ENCODE data around the gene BORCS6.
"Not testable (repeated sequence)": the region's sequence is repeated elsewhere in the genome, so short reads cannot be mapped to it uniquely, and the experiment has no call there.

Gene BORCS6

DNA sequence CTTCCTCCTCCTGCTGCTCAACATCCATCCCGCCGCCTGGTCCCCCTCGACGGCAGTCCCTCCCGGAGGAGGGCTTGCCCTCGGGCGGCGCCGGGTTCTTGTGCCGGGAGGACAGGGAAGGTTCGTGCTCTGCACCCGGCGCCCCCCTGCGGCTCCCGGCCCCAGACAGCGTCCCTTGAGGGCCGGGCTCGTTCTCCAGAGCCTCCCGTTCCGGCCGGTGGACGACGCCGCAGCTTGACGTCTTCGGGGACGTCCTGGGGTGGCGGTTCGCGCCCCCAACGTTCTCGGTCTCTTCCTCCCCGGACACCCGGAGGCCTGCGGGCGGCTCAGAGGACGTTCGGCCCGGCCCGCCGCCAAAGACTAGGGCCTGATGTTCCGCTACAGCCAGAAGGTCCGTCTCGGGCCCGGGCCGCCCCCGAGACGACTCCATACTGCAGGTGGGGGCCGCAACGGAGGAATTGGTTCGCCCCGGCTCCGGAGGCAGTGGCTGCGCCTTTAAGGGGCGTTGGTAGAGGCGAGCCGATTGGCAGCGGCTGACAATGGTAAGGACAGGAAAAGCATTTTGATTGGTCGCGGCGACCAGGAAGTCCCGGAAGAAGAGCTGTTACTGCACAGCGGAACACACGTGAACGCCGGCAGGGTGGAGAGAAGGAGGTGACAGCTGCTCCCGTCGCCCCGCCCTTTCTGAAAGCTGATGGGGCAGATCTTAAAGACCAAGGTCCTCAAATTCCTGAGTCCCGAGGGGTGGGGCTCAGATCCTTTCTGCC, at the start of gene BORCS6:
BORCS6 (minus strand) TSS at position 470 of the 767 bp plus-strand sequence; CDS start at position 430, 40 bp downstream.
- DNase-seq (ENCODE audit: low read depth in 2 of 2): peak; percentile 94

DNA sequence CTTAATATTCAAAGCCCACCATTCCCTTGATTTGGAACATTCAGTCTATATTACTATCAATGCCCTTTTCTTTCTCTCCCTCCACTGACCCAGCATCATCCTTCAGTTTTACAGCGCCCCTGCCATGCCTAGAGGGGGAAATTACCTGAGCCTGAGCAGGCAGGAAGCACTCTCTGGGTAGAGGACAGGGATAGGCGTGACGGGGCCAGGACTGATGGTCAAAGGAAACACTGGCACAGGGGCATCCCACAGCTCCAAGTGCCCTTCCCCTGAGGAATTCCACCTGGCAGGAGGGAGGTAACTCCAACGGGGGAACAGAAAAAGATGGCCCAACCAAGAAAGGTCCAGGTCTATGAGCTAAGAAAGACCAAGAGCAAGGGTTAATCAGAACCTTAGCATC, 47.9 kb upstream of the BORCS6 start:
- no peak for DNase-seq (ENCODE audit: low read depth in 2 of 2)

DNA sequence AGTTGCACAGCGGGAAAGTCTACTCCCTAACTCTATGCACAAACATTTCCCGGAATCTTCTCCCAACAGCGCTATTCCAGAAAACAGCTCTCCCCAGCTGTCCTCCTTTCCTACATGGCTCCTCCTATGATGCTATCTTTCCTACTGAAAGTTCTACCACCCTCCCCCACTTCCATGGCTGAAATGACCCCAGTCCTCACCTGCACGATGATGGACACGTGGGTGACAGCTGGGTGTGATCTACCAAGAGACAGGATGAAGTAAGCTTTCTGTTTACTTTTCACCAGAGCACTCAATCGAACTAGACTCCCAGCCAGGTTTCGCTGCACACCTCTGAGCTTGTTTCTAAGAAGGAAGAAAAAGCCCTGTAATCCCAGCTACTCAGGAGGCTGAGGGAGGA, 47.2 kb upstream of the BORCS6 start:
- no peak for DNase-seq (ENCODE audit: low read depth in 2 of 2)

DNA sequence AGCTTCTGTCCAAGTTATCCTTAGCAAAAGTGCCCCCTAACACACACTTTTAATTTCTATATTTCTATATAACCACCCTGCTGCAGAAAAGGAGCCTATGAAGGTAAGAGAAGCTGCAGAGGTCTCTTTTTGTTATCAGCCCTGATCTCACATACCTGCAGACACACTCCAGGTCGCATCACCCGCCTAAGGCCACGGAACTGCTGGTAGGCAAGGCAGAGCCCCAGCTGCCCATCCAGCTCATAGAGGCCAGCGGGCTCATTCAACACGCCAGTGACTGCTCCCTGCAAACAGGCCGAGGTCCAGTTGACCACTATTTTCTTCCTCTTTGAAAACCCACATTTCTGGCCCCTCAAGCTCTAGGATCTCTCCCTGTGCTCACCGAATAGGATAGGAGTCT, 45.7 kb upstream of the BORCS6 start:
- no peak for DNase-seq (ENCODE audit: low read depth in 2 of 2)

DNA sequence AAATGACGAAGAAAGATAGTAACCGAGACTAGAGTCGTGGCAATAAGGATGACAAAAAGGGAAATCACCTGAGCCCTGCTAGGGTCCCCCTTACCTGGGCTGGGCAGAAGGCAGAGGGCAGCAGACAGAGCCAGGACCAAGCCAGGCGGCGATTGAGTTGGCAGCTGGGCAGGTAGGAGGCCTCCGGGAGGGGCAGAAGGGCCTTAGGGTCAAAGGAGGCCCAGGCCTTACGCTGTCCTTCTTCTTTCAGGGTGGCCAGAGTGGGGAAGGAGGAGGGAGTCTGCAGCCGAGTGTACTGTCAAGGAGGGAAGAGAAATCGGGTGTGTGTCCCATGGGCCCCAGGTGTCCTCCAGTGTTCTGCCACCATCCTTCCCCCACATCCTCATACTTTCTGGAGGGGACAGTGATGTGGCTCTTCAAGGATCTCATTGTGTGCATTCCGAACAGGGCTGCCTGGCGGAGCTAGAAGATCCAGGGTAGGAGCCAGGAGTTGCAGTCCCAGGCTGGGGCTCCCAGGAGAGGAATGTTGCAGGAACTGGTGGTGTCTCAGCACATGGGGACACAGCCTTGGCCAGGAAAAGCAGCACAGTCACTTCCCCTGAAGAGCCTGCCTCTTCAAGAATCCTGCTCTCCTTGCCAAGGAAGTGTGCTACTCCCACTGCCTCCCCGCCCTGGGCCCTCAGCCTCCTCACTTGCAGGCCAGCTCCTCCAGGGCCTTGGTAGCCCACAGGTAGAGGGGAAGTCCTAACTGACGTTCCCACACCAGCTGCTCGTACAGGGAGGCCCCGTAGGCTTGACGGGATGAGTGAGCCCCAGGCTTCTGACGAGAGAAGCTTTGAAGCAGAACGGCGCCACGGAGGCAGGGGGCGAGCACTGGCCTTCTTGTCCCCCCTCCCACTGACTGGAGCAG, 44.6 kb upstream of the BORCS6 start:
- no peak for DNase-seq (ENCODE audit: low read depth in 2 of 2)

DNA sequence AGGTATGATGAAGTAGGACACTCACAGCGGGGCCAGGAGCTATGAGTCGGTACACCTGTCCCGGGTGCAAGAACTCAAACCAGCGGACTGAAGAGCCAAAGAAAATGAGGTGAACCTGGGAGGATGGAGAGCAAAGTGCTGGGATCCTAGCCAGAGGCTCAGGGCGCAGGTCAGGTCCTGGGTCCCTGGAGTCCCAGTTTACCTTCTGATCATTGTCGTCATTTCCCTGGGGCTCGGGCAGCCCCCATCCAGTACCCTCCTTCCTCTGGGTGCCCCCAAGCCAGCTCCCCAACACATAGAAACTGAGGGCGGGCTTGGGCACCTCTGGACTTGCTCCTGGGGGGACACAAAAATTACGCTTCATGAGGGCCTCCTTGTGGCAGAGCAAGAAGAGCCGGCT, 41.7 kb upstream of the BORCS6 start:
- DNase-seq (ENCODE audit: low read depth in 2 of 2): no peak

DNA sequence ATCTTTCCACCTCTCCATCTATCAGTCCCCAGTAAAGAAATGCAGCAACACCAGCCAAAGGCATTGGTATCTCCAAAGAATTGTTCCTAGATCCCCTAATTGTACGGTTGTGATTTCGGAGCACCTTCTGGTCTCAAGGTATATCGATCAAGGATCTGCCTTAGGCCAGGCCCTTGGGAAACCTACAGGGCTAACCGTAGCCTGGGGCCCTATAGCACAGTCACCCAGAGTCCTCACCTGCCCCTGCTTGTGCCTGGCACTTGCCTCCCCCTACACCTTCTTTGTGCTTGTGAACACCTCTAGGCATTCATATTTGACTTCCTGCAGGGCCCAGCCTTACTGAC, 37.2 kb upstream of the BORCS6 start:
- DNase-seq (ENCODE audit: low read depth in 2 of 2): no peak

DNA sequence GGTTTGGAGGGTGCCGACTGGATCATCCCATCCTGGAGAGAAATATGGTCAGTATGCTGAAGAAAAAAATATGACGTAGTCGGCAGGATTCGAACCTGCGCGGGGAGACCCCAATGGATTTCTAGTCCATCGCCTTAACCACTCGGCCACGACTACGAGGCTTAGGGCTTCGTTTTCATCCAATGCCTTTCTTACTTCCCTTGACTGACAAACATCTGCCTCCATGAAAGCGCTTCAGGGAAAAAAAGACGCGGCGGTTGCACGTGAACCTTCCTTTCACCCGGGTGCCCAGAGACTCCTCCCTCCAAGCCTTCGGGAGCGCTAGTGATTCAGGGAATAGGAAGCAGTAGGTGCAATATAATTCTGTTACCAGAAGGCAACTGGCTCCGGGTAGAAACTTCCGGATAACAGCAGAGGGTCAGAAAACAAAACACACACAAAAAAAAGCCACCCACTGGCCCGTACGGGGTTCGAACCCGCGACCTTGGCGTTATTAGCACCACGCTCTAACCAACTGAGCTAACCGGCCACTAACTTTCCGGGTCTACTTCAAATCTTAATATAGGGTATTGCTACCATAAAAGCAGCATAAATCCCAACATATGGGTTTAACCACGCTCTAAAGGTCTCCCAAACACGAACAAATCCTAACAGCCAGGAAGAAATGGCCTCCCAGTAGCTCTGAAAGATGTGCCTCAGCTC, 36.7 kb upstream of the BORCS6 start:
- DNase-seq (ENCODE audit: low read depth in 2 of 2): peak in 1 of 2 donors; percentile 9

DNA sequence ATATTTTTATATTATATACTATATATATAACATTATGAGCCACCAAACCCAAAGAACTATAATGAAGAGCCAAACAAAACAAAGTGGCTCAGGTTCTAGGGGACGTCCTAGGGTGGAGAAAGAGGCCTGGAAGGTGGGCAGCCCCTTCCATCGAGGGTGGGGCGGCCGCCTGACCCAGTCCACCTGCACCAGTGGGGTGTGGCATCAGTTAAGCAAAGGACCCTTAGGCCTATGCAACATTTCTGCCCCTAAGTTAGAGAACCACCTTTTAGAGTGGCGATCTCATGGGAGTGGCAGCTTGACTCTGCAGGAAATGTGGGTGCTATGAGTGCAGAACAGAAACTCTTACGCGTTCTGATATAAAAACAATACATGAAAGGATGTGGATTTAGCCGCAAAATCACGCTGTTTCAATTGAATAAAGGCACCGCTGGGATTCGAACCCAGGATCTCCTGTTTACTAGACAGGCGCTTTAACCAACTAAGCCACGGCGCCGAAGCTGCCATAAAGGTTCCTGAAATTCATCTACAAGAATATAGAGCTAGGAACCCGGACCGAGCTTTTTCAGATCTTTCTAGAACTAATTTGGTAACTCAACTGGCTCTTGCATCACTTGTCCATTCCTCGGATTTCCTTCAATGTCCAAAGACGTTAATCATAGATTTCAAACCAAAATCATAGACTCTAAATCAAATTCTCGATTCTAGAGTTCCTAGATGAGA, 36.0 kb upstream of the BORCS6 start:
- DNase-seq (ENCODE audit: low read depth in 2 of 2): peak; percentile 26 to 54

DNA sequence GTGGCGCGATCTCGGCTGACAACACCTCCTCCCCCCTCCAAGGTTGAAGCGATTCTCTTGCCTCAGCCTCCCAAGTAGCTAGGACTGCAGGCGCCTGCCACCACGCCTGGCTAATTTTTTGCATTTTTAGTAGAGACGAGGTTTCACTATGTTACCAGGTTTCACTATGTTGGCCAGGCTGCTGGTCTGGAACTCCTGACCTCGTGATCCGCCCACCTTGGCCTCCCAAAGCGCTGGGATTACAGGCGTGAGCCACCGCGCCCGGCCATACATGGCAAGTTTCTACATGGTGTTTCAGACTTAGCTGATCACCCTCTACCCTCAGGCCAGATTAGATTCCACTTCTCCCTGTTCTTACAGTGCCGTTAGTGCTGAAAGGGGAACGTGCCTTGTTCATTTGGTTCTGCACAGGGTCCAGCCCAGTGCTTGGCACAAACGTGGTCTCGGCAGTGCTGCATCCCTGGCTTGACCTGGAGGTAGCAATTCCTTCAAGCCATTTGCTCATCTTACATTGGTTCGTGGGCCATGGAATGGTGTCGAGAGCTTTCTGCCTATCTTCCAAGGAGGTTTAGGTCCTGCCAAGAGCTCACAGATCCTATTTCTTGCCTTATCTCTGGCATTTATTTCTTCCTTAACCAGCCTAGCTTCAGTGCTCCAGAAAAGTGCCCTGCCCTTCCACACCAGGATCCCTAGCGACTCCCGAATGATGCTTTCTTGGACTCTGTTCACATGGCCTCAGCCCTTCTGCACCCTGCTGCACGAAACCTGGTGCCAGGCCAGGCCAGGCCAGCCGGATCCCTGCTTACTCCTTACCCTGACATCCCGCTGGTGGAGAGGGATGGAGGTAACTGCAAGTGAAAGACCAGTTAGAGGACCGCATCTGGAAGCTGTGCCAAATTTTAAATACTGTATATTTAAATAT, 35.2 kb upstream of the BORCS6 start:
- DNase-seq (ENCODE audit: low read depth in 2 of 2): no peak

DNA sequence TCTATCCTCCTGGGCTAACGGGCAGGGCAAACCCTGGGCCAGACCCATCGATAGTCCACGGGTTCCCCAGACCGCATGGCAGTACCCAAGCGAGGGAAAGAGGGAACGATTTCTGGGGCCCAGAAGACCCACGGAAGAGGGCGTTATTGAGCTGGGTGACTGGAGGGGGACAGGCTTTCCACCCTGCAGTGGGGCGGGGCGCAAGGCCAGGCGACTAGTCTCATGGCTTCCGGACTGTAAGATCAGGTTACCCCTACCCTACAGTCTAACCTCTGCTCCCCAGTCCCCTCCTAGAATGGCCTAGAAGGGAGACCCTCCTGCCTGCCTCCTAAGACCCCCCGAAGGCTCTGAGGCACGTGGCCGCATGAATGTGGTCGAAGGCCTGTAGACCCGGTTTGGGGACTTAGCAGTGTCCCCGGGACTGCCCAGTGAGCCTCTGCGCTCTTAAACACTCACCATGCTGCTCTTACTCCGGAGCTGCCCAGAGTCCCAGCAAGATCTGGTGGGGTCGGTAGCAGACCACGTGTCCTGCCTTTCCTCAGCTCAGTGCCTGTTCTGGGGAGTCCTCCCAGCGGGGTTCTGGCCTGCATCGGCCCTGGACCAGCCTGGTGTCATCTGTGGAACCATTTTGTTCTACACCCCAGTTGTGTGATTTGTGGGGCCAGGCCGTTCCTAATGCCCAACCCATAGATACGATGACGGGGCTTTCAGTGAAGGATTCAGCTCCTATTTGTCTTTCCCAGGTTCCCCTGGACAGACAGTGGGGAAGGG, 33.6 kb upstream of the BORCS6 start:
- DNase-seq (ENCODE audit: low read depth in 2 of 2): peak; percentile 15 to 43

DNA sequence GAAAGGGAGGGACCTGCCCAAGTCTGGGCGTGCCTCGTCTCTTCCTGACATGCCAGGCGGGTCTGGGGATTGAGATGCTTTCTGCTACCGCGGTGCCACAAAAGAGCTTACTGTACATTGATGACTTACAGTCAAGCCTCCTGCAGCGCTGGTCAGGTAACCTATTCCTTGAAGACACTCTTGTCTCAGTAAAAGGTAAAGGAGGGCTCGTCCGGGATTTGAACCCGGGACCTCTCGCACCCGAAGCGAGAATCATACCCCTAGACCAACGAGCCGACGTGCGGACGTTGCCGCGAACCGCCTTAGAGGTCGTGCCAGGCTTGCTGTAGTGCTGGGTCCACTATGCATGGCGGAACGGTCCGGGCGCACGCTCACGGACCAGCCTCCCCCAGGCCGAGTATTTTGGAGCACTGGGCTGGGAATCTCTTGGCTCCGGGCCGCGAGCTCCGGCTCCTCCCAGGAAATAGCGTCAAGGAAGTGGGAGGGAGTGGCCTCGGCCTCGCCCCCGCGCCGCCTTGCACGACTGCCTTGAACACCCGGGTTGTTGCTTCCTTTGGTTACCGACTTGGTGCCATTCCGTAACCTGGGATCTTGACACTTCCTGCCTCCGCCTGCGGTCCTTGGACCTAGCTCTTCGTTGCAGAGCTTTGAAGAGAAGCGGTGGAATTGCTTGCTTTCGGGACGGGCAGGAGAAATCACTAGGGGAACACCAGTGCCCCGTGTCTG, 32.8 kb upstream of the BORCS6 start:
- DNase-seq (ENCODE audit: low read depth in 2 of 2): peak; percentile 83 to 84

DNA sequence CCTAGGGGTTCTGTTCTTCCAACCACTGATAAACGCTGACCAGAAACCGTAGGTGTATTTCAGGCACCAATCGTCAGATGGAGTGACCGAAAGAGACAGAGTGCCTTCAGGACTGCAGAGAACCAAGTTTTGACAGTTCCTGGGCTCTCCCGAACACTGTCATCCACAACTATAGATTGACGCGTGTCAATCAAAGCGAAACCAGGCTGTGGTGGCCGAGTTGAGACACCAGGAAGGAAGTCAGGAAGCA, 32.3 kb upstream of the BORCS6 start:
- no peak for DNase-seq (ENCODE audit: low read depth in 2 of 2)

DNA sequence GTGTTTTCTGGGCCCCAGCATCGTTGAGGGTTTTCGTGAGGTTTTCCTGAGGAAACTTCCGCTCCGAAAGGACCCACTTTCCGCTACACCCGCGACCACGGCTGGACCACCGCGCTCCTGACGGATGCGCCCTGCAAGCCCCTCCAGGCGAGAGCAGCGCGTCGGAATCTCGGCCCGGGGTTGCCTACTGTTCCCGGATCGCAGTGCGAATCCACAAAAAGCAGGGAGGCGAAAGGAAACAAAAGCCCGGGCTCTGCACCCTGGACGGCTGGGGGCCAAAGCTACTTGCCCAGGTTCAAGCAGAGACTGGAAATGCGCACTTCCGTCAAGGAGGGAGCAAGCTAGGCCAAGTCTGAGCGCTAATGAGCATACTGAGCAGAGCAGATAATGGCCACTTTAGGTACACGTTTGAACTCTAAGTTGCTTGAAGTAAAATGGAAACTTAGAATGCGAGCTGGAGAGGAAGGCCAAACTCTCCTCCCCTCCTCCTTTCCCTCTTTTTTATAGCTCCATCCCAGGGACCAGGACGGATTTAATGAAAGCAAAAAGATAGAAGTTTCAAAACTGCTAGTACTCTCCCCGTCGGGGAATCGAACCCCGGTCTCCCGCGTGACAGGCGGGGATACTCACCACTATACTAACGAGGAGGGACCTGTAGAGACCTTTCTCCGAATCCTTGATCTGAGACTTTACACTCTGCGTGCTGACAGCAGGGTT, 31.8 kb upstream of the BORCS6 start:
- peak; percentile 68 to 85 for DNase-seq (ENCODE audit: low read depth in 2 of 2)

DNA sequence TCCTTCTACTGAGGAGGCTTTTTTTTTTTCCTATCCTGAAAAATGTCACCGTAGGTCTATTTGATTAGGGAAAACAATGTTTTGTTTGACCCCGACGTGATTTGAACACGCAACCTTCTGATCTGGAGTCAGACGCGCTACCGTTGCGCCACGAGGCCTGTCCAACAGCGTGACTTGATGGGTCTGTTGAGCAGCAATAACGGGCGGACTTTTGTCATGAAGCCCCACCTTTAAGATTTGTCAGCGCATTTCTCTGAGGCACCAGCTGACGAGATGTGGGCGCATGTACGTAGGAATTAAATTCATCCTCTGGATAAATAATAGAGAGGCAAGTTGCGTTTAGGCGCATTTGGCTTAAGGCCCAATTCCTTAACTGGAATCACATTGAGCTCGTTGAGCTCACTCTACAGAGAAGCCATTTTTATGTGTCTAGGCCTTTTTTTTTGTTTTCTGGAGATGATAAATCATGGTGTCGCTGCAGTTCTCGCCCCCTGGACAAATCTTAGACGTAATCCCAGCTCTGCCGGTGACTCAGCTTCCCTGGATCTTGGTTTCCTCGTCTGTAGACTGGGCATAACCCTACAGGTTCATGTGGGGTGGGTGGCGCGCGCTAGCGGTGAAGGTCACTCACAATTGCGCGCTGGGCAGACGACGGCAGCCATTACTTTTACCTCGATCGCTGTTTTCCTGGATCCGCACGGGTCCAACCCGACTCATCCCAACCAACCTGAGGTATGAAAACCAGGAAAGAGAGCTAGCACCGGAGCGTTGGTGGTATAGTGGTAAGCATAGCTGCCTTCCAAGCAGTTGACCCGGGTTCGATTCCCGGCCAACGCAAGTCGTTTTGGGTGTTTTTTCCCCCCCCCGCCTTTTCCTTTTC, 31.0 kb upstream of the BORCS6 start:
- DNase-seq (ENCODE audit: low read depth in 2 of 2): peak; percentile 71 to 89

DNA sequence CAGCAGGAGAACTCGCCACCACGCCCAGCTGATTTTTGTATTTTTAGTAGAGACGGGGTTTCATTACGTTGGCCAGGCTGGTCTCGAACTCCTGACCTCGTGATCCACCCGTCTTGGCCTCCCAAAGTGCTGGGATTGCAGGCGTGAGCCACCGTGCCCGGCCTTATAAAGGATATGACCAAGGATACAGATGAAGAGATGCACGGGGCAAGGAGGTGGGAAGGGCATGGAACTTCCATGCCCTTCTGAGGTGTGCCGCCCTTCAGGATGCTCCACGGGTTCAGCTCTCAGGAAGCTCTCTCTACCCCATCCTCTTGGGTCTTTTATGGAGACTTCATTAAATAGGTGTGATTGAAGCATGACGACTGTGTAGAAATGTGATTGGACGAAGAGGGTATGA, 24.0 kb upstream of the BORCS6 start:
- DNase-seq (ENCODE audit: low read depth in 2 of 2): not testable (repeated sequence)

DNA sequence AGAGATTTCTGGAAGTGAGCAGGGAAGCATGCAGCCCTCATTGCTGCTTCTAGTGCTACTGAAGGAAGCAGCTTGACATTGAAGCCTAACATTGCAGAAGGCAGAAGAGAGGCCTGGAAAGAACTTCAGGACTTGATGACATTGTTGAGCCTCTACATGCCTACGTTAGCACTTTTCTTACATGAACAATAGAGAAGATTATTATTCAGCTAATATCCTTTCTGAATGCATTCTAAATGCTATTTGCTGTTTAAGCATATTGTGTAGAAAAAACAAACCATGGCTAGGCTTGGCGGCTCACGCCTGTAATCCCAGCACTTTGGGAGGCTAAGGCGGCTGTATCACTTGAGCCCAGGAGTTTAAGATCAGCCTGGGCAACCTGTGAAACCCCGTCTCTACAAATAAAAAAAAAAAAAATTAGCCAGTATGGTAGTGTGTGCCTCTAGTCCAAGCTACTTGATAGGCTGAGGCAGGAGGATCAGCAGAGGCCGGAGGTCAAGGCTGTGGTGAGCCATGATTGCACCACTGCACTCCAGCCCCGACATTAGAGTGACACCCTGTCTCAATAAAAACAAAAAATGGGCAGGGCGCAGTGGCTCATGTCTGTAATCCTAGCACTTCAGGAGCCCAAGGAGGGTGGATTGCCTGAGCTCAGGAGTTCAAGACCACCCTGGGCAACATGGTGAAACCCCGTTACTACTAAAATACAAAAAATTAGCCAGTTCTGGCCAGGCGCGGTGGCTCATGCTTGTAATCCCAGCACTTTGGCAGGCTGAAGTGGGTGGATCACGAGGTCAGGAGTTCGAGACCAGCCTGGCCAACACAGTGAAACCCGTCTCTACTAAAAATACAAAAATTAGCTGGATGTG, 22.6 kb upstream of the BORCS6 start:
- DNase-seq (ENCODE audit: low read depth in 2 of 2): no peak
